H1 (cell line): ENCODE results near the gene ZP2. TPM values are rescaled to one million over a fixed set of nuclear protein-coding genes. Genes with fewer than 3 reads are reported as not detected.

Source experiments
- CTCF ChIA-PET: fragments of 300-600 bp; sonication (Branson Sonifier 250); formaldehyde crosslinking; loops from one replicate; lab custom pipeline; 2021; ENCODE audit not compliant: partially characterized antibody; lab: Charles Lee
- POLR2A ChIA-PET: fragments of 300-600 bp; sonication (Branson Sonifier 250); formaldehyde crosslinking; loops from one replicate; lab custom pipeline; 2021; ENCODE audit warnings: inconsistent platforms; ENCODE audit not compliant: partially characterized antibody; lab: Charles Lee
- DNase-seq, 2 experiments: peaks; one replicate each; pipeline versions ENCODE4 v3.0.0 to v3.0.0-alpha.2; 2010 to 2022; ENCODE audit warnings: low spot score in 2 of 2, low read depth in 1 of 2, mixed read lengths in 1 of 2
- FAIRE-seq: peaks from 2 replicates; lab custom pipeline; 2011; peaks lifted over from hg19 to GRCh38; lab: Jason Lieb, UNC
- H2AFZ ChIP-seq: 2 replicates; pipeline ENCODE4 v1.8.1; 2012; ENCODE audit warnings: low read length, inconsistent platforms
- H2AK5ac ChIP-seq: 2 replicates; pipeline ENCODE4 v1.6.1; 2013; ENCODE audit warnings: low read depth, low read length
- H2BK120ac ChIP-seq: replicated peaks from 2 replicates; pipeline ENCODE3; 2013; ENCODE audit warnings: low read depth, low read length, inconsistent platforms
- H2BK12ac ChIP-seq: 2 replicates; pipeline ENCODE4 v1.6.1; 2013; ENCODE audit warnings: low read depth, low read length
- H2BK15ac ChIP-seq: 2 replicates; pipeline ENCODE4 v1.6.1; 2013; ENCODE audit warnings: low read length
- H2BK20ac ChIP-seq: 2 replicates; pipeline ENCODE4 v1.6.1; 2013; ENCODE audit warnings: low read length
- H2BK5ac ChIP-seq: 2 replicates; pipeline ENCODE4 v1.6.1; 2013; ENCODE audit warnings: low read depth, low read length
- H3K14ac ChIP-seq: 2 replicates; pipeline ENCODE4 v1.6.1; 2013; ENCODE audit warnings: inconsistent platforms; ENCODE audit not compliant: insufficient read length
- H3K18ac ChIP-seq: 2 replicates; pipeline ENCODE4 v1.6.1; 2013; ENCODE audit warnings: low read length; ENCODE audit errors: extremely low read depth
- H3K23ac ChIP-seq: 2 replicates; pipeline ENCODE4 v1.6.1; 2013; ENCODE audit warnings: inconsistent platforms; ENCODE audit not compliant: insufficient read length
- H3K23me2 ChIP-seq: 2 replicates; pipeline ENCODE4 v1.6.1; 2013; ENCODE audit warnings: low read depth, low read length
- H3K27ac ChIP-seq: 2 replicates; pipeline ENCODE4 v1.6.1; 2011; ENCODE audit warnings: low read depth, low read length, inconsistent platforms
- H3K27me3 ChIP-seq, 4 experiments: replicated peaks in 1 of 4; 1 replicate in 1 of 4; 2 replicates in 3 of 4; pipeline versions ENCODE4 v1.6.1 to v1.8.1; 2011 to 2013; ENCODE audit warnings: low read length in 3 of 4, mild to moderate bottlenecking in 3 of 4, inconsistent platforms in 2 of 4, mixed read lengths in 2 of 4, moderate library complexity in 1 of 4; ENCODE audit not compliant: control insufficient read depth in 3 of 4, insufficient read depth in 3 of 4; ENCODE audit errors: extremely low read depth in 1 of 4
- H3K36me3 ChIP-seq, 4 experiments: 2 replicates each; pipeline versions ENCODE4 v1.6.1 to v1.8.1; 2011 to 2013; ENCODE audit warnings: mild to moderate bottlenecking in 4 of 4, low read length in 3 of 4, moderate library complexity in 2 of 4, control low read depth in 1 of 4, inconsistent platforms in 1 of 4; ENCODE audit not compliant: insufficient read depth in 4 of 4, control insufficient read depth in 2 of 4
- H3K4ac ChIP-seq: replicated peaks from 2 replicates; pipeline ENCODE3; 2013; ENCODE audit warnings: low read length, low read depth, mixed read lengths, inconsistent platforms; ENCODE audit not compliant: insufficient read length
- H3K4me1 ChIP-seq, 4 experiments: replicated peaks in 1 of 4; 1 replicate in 1 of 4; 2 replicates in 3 of 4; pipeline versions ENCODE4 v1.6.1 to v1.8.1; 2011 to 2013; ENCODE audit warnings: low read length in 3 of 4, inconsistent platforms in 2 of 4, mixed read lengths in 1 of 4; ENCODE audit not compliant: insufficient read depth in 4 of 4, control insufficient read depth in 3 of 4
- H3K4me2 ChIP-seq, 2 experiments: 2 replicates each; pipeline versions ENCODE4 v1.6.1 to v1.8.1; 2011 to 2013; ENCODE audit warnings: low read depth in 2 of 2, low read length in 2 of 2, control low read depth in 1 of 2, inconsistent platforms in 1 of 2, mild to moderate bottlenecking in 1 of 2; ENCODE audit not compliant: insufficient read depth in 1 of 2
- H3K4me3 ChIP-seq, 4 experiments: fragments of 200-600, 300-600 bp in 1 of 4; sonication (generic), shearing (Covaris generic), sonication (Bioruptor Twin) in 1 of 4; 2 replicates each; pipeline versions ENCODE4 v1.5.1 to v1.8.1; 2011 to 2016; ENCODE audit warnings: low read length in 4 of 4, low read depth in 3 of 4, control low read depth in 2 of 4, inconsistent platforms in 2 of 4, mild to moderate bottlenecking in 2 of 4, mixed read lengths in 1 of 4, moderate library complexity in 1 of 4; ENCODE audit not compliant: insufficient read depth in 2 of 4; ENCODE audit errors: extremely low read depth in 1 of 4
- H3K56ac ChIP-seq: replicated peaks from 2 replicates; pipeline ENCODE3; 2013; ENCODE audit warnings: low read depth, mild to moderate bottlenecking, mixed read lengths, low read length, inconsistent platforms; ENCODE audit not compliant: insufficient read length
- H3K79me1 ChIP-seq: 2 replicates; pipeline ENCODE4 v1.6.1; 2013; ENCODE audit warnings: low read depth, low read length, control low read depth
- H3K79me2 ChIP-seq, 2 experiments: 2 replicates each; pipeline versions ENCODE4 v1.6.1 to v1.8.1; 2012 to 2013; ENCODE audit warnings: low read length in 2 of 2, mild to moderate bottlenecking in 2 of 2, inconsistent platforms in 1 of 2; ENCODE audit not compliant: insufficient read depth in 2 of 2, control insufficient read depth in 1 of 2
- H3K9ac ChIP-seq, 4 experiments: replicated peaks in 1 of 4; 1 replicate in 1 of 4; 2 replicates in 3 of 4; pipeline versions ENCODE4 v1.6.1 to v1.8.1; 2011 to 2013; ENCODE audit warnings: low read depth in 3 of 4, low read length in 3 of 4, control low read depth in 2 of 4, mild to moderate bottlenecking in 2 of 4, moderate library complexity in 2 of 4, inconsistent platforms in 1 of 4; ENCODE audit errors: extremely low read depth in 1 of 4
- H3K9me3 ChIP-seq, 2 experiments: 2 replicates each; pipeline versions ENCODE4 v1.6.1 to v1.8.1; 2012 to 2013; ENCODE audit warnings: mild to moderate bottlenecking in 2 of 2, moderate library complexity in 2 of 2, control low read depth in 1 of 2, inconsistent platforms in 1 of 2, low read depth in 1 of 2, low read length in 1 of 2, mixed read lengths in 1 of 2; ENCODE audit not compliant: insufficient read depth in 2 of 2
- H4K20me1 ChIP-seq, 2 experiments: replicated peaks in 1 of 2; 2 replicates each; pipeline versions ENCODE3 to v1.8.1; 2011 to 2013; ENCODE audit warnings: inconsistent platforms in 2 of 2, low read length in 2 of 2, mild to moderate bottlenecking in 1 of 2; ENCODE audit not compliant: insufficient read depth in 2 of 2, control insufficient read depth in 1 of 2
- H4K5ac ChIP-seq: 2 replicates; pipeline ENCODE4 v1.6.1; 2013; ENCODE audit warnings: low read length, low read depth, mixed read lengths, inconsistent platforms; ENCODE audit not compliant: insufficient read length
- H4K8ac ChIP-seq: 2 replicates; pipeline ENCODE4 v1.8.0; 2013; ENCODE audit warnings: mild to moderate bottlenecking, moderate library complexity, low read length, inconsistent platforms; ENCODE audit not compliant: insufficient read depth; ENCODE audit errors: extremely low read depth
- H4K91ac ChIP-seq: replicated peaks from 2 replicates; pipeline ENCODE3; 2013; ENCODE audit warnings: low read length, mixed read lengths, inconsistent platforms; ENCODE audit not compliant: insufficient read length
- CBX5 ChIP-seq: fragments of 300-800, 300-1000 bp; sonication (generic); IDR thresholded peaks from 2 replicates; pipeline ENCODE4 v1.7.1; 2016; ENCODE audit warnings: antibody characterized with exemption, low read length, low read depth
- GTF2F1 ChIP-seq: IDR thresholded peaks from 2 replicates; pipeline ENCODE4 v1.6.1; 2012; ENCODE audit warnings: low read depth, low read length, improper control_type of control experiment, borderline replicate concordance
- JUN ChIP-seq: IDR thresholded peaks from 2 replicates; pipeline ENCODE4 v1.6.1; 2011; ENCODE audit warnings: low read depth, mild to moderate bottlenecking, improper control_type of control experiment, low read length
- PHF8 ChIP-seq: fragments of 200-600 bp; sonication (generic); conservative IDR thresholded peaks from 2 replicates; pipeline ENCODE4 v1.7.1; 2012; ENCODE audit warnings: low read depth, mild to moderate bottlenecking, inconsistent platforms, low read length, moderate library complexity
- POU5F1 ChIP-seq: IDR thresholded peaks from 2 replicates; pipeline ENCODE4 v1.6.1; 2011; ENCODE audit warnings: low read depth, mild to moderate bottlenecking, low read length, moderate library complexity
- RNF2 ChIP-seq: fragments of 200-900, 300-1000 bp; sonication (generic); IDR thresholded peaks from 2 replicates; pipeline ENCODE4 v1.7.1; 2016; ENCODE audit warnings: borderline replicate concordance, low read depth, mild to moderate bottlenecking, antibody characterized with exemption, low read length; ENCODE audit not compliant: poor library complexity, severe bottlenecking; ENCODE audit errors: missing control alignments
- RXRA ChIP-seq: IDR thresholded peaks from 2 replicates; pipeline ENCODE4 v1.6.1; 2011; ENCODE audit warnings: low read depth, mild to moderate bottlenecking, low read length, moderate library complexity; ENCODE audit not compliant: insufficient read depth
- SIRT6 ChIP-seq: IDR thresholded peaks from one replicate; pipeline ENCODE4 v1.7.1; 2012; ENCODE audit warnings: low read length, inconsistent platforms
- TAF1 ChIP-seq: IDR thresholded peaks from 2 replicates; pipeline ENCODE4 v1.6.1; 2011; ENCODE audit warnings: mild to moderate bottlenecking, low read depth, low read length
- TBP ChIP-seq: IDR thresholded peaks from 2 replicates; pipeline ENCODE4 v1.6.1; 2011; ENCODE audit warnings: low read depth, low read length, improper control_type of control experiment
- WGBS, 2 experiments: shearing (Covaris generic) in 1 of 2; methylation state at CpG; one replicate each; pipeline versions ENCODE4 v1.1.6 to v1.1.7; 2013 to 2015; ENCODE audit warnings: low lambda C conversion rate in 2 of 2, mixed read lengths in 2 of 2, inconsistent platforms in 1 of 2, low coverage in 1 of 2, missing lambda C conversion rate in 1 of 2; ENCODE audit not compliant: insufficient replicate concordance in 2 of 2, insufficient coverage in 1 of 2, insufficient read length in 1 of 2; ENCODE audit errors: extremely low coverage in 1 of 2, missing lambda C conversion rate in 1 of 2; 5-methylcytosine and 5-hydroxymethylcytosine counted together
- polyA plus RNA-seq, 7 experiments: library from polyadenylated mRNA; depleted of rRNA in 3 of 7; stranded (reverse) in 5 of 7; unstranded in 2 of 7; fragments of >200 nt in 5 of 7; fragments of 200-250 nt in 2 of 7; gene quantifications; 1 replicate in 5 of 7; 2 replicates in 1 of 7; 4 replicates in 1 of 7; pipeline versions ENCODE4 v1.2.1 to v1.2.3, GENCODE V29; 2011 to 2013; ENCODE audit warnings: missing spikeins in 2 of 7, mixed read lengths in 2 of 7
- total RNA-seq: library from RNA; stranded (reverse); fragmentation: NEBNext Ultra II Directional; extraction: Animal tissue kit (Norgen Biotek cat#: 25700); gene quantifications from 2 replicates; pipeline ENCODE4 v1.2.1, GENCODE V29; 2021

ZP2 gene
- total and polyA plus RNA-seq, 2 of the 8 experiments (the other 6 are each of a cell fraction or from before 2014, with no cell fraction given) = not detected

- Histone ChIP-seq H2AK5ac (no peak overlapping the region), H3K18ac (no peak overlapping the region), H3K9ac (no peak overlapping the region), H3K23ac (no peak overlapping the region), H3K79me2 (peaks cover 0 to 22% of the 10 kb centered on the region in 2 experiments; a peak in 2 of 4 replicates), H3K9me3 (no peaks in the 10 kb centered on the region), H3K4me1 (peaks cover 0 to 10% (median 5%) of the 10 kb centered on the region in 4 experiments; a peak in 4 of 7 replicates), H3K4ac (no peak overlapping the region), H3K4me2 (no peak overlapping the region), H2BK5ac (no peak overlapping the region), H3K56ac (no peak overlapping the region), H2BK15ac (no peak overlapping the region), H2AFZ (no peak overlapping the region), H3K79me1 (peaks cover 6% of the 10 kb centered on the region; the same call in 1 of the 2 replicates), H4K8ac (no peak overlapping the region), H3K23me2 (peaks cover 11% of the 10 kb centered on the region), H3K27ac (no peak overlapping the region), H3K36me3 (peaks cover 11 to 62% (median 38%) of the 10 kb centered on the region in 4 experiments), H3K14ac (no peak overlapping the region), H4K5ac (no peak overlapping the region), H2BK120ac (no peak overlapping the region), H4K20me1 (peaks cover 0 to 2% of the 10 kb centered on the region in 2 experiments), H3K4me3 (no peak overlapping the region), H3K27me3 (peaks cover 0 to 4% (median 1%) of the 10 kb centered on the region in 4 experiments; a peak in 3 of 7 replicates), H2BK12ac (no peak overlapping the region), H2BK20ac (no peak overlapping the region), H4K91ac (no peak overlapping the region)
- CTCF ChIA-PET = interaction anchor here (1.6 kb wide), 1 partner anchor 26 kb away, joined by 4 read pairs; no protein-coding TSS in a partner anchor
- WGBS, 2 experiments = 92% methylated on average over 7 of the region's 7 CpGs; no CpG with 5 or more reads in 1 of the 2 experiments
- no peak for FAIRE-seq
- no peak for DNase-seq
- POLR2A ChIA-PET = interaction anchor here (1.2 kb wide), 1 partner anchor 8 kb away, joined by 4 read pairs; no protein-coding TSS in a partner anchor
- TF ChIP-seq CBX5 (no peak), TAF1 (no peak), JUN (no peak), SIRT6 (no peak), RXRA (no peak), TBP (no peak), POU5F1 (no peak), RNF2 (no peak), GTF2F1 (no peak), PHF8 (no peak)
Measured at GRCh38 chr16:21162661-21163151, 48.7 kb downstream of the ZP2 start.
